CD14-positive monocyte (primary cell): ENCODE data around the gene MYO1A. TPM values are rescaled to one million over a fixed set of nuclear protein-coding genes. Genes with fewer than 3 reads are reported as not detected.

Experiments
- DNase-seq, 3 donors: peaks; one replicate each; pipeline ENCODE4 v3.0.0-alpha.2; 2011 to 2022
- H2AFZ ChIP-seq: 2 replicates; pipeline ENCODE4 v1.6.0; 2012; ENCODE audit warnings: mild to moderate bottlenecking, low read depth, low read length, inconsistent platforms; ENCODE audit not compliant: insufficient read depth, poor library complexity, severe bottlenecking
- H3K27ac ChIP-seq, 2 donors: 1 replicate in 1 of 2; 2 replicates in 1 of 2; pipeline ENCODE4 v1.5.1; 2012 to 2013; ENCODE audit warnings: low read length in 2 of 2, control low read depth in 1 of 2, inconsistent platforms in 1 of 2, low read depth in 1 of 2, mild to moderate bottlenecking in 1 of 2
- H3K27me3 ChIP-seq, 2 donors: one replicate each; pipeline versions ENCODE4 v1.6.0 to v1.6.1; 2011 to 2013; ENCODE audit warnings: low read length in 2 of 2; ENCODE audit not compliant: control insufficient read depth in 2 of 2, insufficient read depth in 2 of 2
- H3K36me3 ChIP-seq, 2 donors: replicated peaks in 1 of 2; 1 replicate in 1 of 2; 2 replicates in 1 of 2; pipeline versions ENCODE4 v1.5.1 to v1.6.1; 2012 to 2013; ENCODE audit warnings: low read length in 2 of 2, control low read depth in 1 of 2, inconsistent platforms in 1 of 2, mild to moderate bottlenecking in 1 of 2; ENCODE audit not compliant: insufficient read depth in 2 of 2, control insufficient read depth in 1 of 2
- H3K4me1 ChIP-seq, 2 donors: 1 replicate in 1 of 2; 2 replicates in 1 of 2; pipeline versions ENCODE4 v1.5.1 to v1.6.1; 2012 to 2013; ENCODE audit warnings: low read length in 2 of 2, control low read depth in 1 of 2, inconsistent platforms in 1 of 2, mild to moderate bottlenecking in 1 of 2, moderate library complexity in 1 of 2; ENCODE audit not compliant: insufficient read depth in 2 of 2, control insufficient read depth in 1 of 2
- H3K4me2 ChIP-seq: replicated peaks from 2 replicates; pipeline ENCODE3; 2012; ENCODE audit warnings: low read length, moderate library complexity, mild to moderate bottlenecking; ENCODE audit not compliant: poor library complexity, severe bottlenecking; ENCODE audit errors: extremely low read depth
- H3K4me3 ChIP-seq, 3 experiments: fragments of 200-600 bp in 1 of 3; sonication (generic) in 1 of 3; replicated peaks in 1 of 3; 1 replicate in 2 of 3; 2 replicates in 1 of 3; pipeline ENCODE4 v1.5.1; 2011 to 2013; ENCODE audit warnings: low read length in 3 of 3, mild to moderate bottlenecking in 3 of 3, control low read depth in 2 of 3, low read depth in 2 of 3, inconsistent platforms in 1 of 3, moderate library complexity in 1 of 3
- H3K79me2 ChIP-seq: 2 replicates; pipeline ENCODE4 v1.6.0; 2012; ENCODE audit warnings: mild to moderate bottlenecking, control low read depth, inconsistent platforms, low read length, moderate library complexity; ENCODE audit not compliant: insufficient read depth
- H3K9ac ChIP-seq: 2 replicates; pipeline ENCODE4 v1.6.0; 2017; ENCODE audit warnings: low read length, mild to moderate bottlenecking; ENCODE audit not compliant: insufficient read depth, poor library complexity, severe bottlenecking
- H3K9me3 ChIP-seq, 2 donors: replicated peaks in 1 of 2; 1 replicate in 1 of 2; 2 replicates in 1 of 2; pipeline versions ENCODE4 v1.5.1 to v1.6.1; 2012 to 2013; ENCODE audit warnings: low read length in 2 of 2, control low read depth in 1 of 2; ENCODE audit not compliant: control insufficient read depth in 1 of 2, insufficient read depth in 1 of 2
- H4K20me1 ChIP-seq: 2 replicates; pipeline ENCODE4 v1.6.0; 2012; ENCODE audit warnings: mild to moderate bottlenecking, low read length, control low read depth, moderate library complexity; ENCODE audit not compliant: insufficient read depth
- H3K27ac Mint-ChIP-seq, 7 donors: one replicate each; pipeline ENCODE4 v1.8.0; 2020; ENCODE audit warnings: mild to moderate bottlenecking in 7 of 7, mixed read lengths in 7 of 7, moderate library complexity in 6 of 7, inconsistent platforms in 2 of 7
- H3K27me3 Mint-ChIP-seq, 3 donors: one replicate each; pipeline ENCODE4 v1.8.0; 2021 to 2022; ENCODE audit warnings: low read depth in 3 of 3, mild to moderate bottlenecking in 3 of 3, mixed read lengths in 3 of 3, moderate library complexity in 3 of 3, inconsistent platforms in 1 of 3
- H3K36me3 Mint-ChIP-seq, 2 donors: one replicate each; pipeline ENCODE4 v1.8.0; 2020; ENCODE audit warnings: mixed read lengths in 2 of 2, inconsistent platforms in 1 of 2, mild to moderate bottlenecking in 1 of 2
- H3K4me1 Mint-ChIP-seq: one replicate; pipeline ENCODE4 v1.8.0; 2020; ENCODE audit warnings: mild to moderate bottlenecking, mixed read lengths
- H3K4me3 Mint-ChIP-seq, 2 donors: one replicate each; pipeline ENCODE4 v1.8.0; 2020; ENCODE audit warnings: mild to moderate bottlenecking in 2 of 2, mixed read lengths in 2 of 2, moderate library complexity in 1 of 2
- H3K9me3 Mint-ChIP-seq, 7 donors: one replicate each; pipeline ENCODE4 v1.8.0; 2020 to 2022; ENCODE audit warnings: mixed read lengths in 7 of 7, mild to moderate bottlenecking in 6 of 7, moderate library complexity in 6 of 7, inconsistent platforms in 2 of 7
- WGBS: methylation state at CpG from one replicate; pipeline ENCODE4 v1.1.5; 2013; ENCODE audit warnings: missing lambda C conversion rate; ENCODE audit not compliant: insufficient coverage; 5-methylcytosine and 5-hydroxymethylcytosine counted together
- intact Hi-C, 2 donors: fragments of 100-400 bp; cut with micrococcal nuclease; formaldehyde crosslinking; loops; one replicate each; pipeline versions ENCODE4 v1.15.0 to v1.15.1; 2023
- polyA plus RNA-seq, 3 donors: library from polyadenylated mRNA; depleted of rRNA in 1 of 3; unstranded in 2 of 3; stranded (reverse) in 1 of 3; fragments of 300-500 nt in 2 of 3; fragments of >200 nt in 1 of 3; fragmentation: Illumina TruSeq in 2 of 3; gene quantifications; 1 replicate in 2 of 3; 2 replicates in 1 of 3; pipeline ENCODE4 v1.2.3, GENCODE V29; 2012 to 2021
- TF ChIP-seq, protein P1 (sequence below): fragments of 200-600 bp; IDR thresholded peaks from one replicate; pipeline ENCODE4 v1.8.0; 2022; ENCODE audit warnings: antibody characterized with exemption, mild to moderate bottlenecking

MYO1A gene
- polyA plus RNA-seq, 3 donors: 0.22 to 1.7 (median 1.3) TPM

DNA sequence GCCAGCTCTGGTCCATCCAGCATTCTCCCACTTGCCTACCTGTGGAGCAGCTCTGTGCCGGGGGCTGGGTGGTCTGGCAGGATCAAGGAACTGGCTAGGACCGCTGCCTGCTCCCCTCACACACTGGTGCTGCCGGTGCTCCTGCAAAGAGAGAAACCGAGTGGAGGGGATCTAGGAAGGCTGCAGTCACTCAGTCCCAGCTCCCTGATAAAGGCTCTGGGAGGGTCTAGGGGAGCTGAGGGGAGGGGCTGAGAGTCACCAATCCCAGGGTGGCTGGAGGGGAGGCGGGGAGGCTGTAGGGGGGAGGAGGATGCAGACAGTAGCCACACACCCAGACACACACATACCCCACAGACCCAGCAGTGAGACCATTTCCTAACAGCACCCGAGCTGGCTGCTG is 33.6 kb downstream of the MYO1A start, which contains the start of gene TAC3:
TSS of gene TAC3 (minus strand) at position 182 of the 400 bp plus-strand sequence. CDS start 732 bp downstream, outside the sequence.
- H3K4me3 Mint-ChIP-seq: peak within 1 kb of the TSS in 1 of 2 donors; percentile 43

DNA sequence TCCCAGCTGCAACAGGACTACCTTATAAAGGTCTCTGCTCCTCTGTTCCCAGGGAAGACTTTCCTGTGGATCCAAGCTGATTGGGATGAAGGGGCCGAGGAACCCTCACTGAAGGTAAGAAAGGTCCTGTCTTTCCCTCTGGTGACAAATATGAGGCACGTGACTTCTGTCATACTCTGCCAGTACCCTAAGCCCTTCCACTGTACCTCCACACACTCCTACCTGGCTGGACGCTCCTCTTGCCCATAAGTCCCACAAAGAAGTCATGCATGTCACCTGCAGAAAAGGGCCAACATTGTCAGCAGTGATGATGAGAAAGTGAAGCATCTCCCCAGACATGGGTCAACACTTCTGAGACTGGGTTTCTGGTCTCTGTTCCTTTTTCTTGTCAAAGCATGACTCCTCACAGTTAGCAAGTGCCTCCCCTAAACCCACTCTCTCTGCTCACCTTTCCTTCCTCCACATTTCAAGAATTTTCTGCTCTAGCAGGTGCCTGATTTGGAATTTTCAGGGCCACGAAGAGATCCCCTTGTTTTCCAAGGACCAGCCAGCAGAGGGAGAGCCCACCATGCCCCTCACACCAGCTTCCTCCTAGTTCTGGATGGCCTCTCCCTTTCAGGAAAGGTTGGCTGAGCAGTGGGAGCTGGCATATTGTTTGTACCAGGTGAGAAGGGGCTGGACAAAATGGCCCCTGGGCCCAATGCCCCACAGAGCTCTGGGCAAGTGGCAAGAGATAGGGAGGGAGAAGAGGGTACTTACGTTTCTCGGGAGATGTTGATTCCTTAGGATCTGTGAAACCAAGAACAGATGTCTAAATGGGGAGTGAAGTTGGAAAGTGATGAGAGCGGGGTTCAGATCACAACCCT is 37.1 kb downstream of the MYO1A start:
- no peaks in the 10 kb centered on the region for H3K9me3 ChIP-seq
- H2AFZ ChIP-seq: no peak overlapping the region
- H3K4me3 ChIP-seq: no peak overlapping the region
- TF ChIP-seq, protein P1, sequence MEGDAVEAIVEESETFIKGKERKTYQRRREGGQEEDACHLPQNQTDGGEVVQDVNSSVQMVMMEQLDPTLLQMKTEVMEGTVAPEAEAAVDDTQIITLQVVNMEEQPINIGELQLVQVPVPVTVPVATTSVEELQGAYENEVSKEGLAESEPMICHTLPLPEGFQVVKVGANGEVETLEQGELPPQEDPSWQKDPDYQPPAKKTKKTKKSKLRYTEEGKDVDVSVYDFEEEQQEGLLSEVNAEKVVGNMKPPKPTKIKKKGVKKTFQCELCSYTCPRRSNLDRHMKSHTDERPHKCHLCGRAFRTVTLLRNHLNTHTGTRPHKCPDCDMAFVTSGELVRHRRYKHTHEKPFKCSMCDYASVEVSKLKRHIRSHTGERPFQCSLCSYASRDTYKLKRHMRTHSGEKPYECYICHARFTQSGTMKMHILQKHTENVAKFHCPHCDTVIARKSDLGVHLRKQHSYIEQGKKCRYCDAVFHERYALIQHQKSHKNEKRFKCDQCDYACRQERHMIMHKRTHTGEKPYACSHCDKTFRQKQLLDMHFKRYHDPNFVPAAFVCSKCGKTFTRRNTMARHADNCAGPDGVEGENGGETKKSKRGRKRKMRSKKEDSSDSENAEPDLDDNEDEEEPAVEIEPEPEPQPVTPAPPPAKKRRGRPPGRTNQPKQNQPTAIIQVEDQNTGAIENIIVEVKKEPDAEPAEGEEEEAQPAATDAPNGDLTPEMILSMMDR: no peak
- no peak for DNase-seq
- H3K36me3 ChIP-seq: no peaks in the 10 kb centered on the region
- no peaks in the 10 kb centered on the region for H3K9me3 Mint-ChIP-seq
- peaks cover 2 to 6% of the 10 kb centered on the region in 2 donors for H3K27me3 ChIP-seq
- H3K36me3 Mint-ChIP-seq: no peaks in the 10 kb centered on the region
- H3K4me3 Mint-ChIP-seq: no peak overlapping the region
- no peak overlapping the region for H3K27ac ChIP-seq
- 100% methylated on average over 2 of the region's 7 CpGs for WGBS
- intact Hi-C loops: no loop called here
- peaks cover 4% of the 10 kb centered on the region for H3K4me1 Mint-ChIP-seq
- H4K20me1 ChIP-seq: no peaks in the 10 kb centered on the region
- no peak overlapping the region for H3K27ac Mint-ChIP-seq
- no peaks in the 10 kb centered on the region for H3K4me1 ChIP-seq
- H3K9ac ChIP-seq: no peak overlapping the region
- no peak overlapping the region for H3K4me2 ChIP-seq
- H3K27me3 Mint-ChIP-seq: peaks cover 6 to 18% (median 10%) of the 10 kb centered on the region in 3 donors
- H3K79me2 ChIP-seq: no peaks in the 10 kb centered on the region

More for the DNA sequence above, 33.6 kb downstream of the MYO1A start, which contains the start of gene TAC3:
- intact Hi-C loops: no loop called here
- H3K27me3 ChIP-seq: peaks cover 2 to 6% of the 10 kb centered on the region in 2 donors
- H3K27me3 Mint-ChIP-seq: peaks cover 6 to 18% (median 10%) of the 10 kb centered on the region in 3 donors
- peaks cover 9 to 12% of the 10 kb centered on the region in 2 donors for H3K4me1 ChIP-seq
- H3K36me3 ChIP-seq: no peaks in the 10 kb centered on the region
- no peaks in the 10 kb centered on the region for H3K79me2 ChIP-seq
- H3K9me3 Mint-ChIP-seq: no peaks in the 10 kb centered on the region
- H2AFZ ChIP-seq: no peak within 1 kb of the TSS
- peaks cover 9% of the 10 kb centered on the region for H3K4me1 Mint-ChIP-seq
- H3K4me2 ChIP-seq: no peak within 1 kb of the TSS
- no peak within 1 kb of the TSS for H3K4me3 ChIP-seq
- no peaks in the 10 kb centered on the region for H3K9me3 ChIP-seq
- H3K36me3 Mint-ChIP-seq: no peaks in the 10 kb centered on the region
- DNase-seq: no peak
- H3K9ac ChIP-seq: no peak within 1 kb of the TSS
- H3K27ac ChIP-seq: no peak within 1 kb of the TSS
- no peak within 1 kb of the TSS for H3K27ac Mint-ChIP-seq
- TF ChIP-seq, protein P1: no peak
- no peaks in the 10 kb centered on the region for H4K20me1 ChIP-seq
- 100% methylated on average over 1 of the region's 6 CpGs for WGBS
